GM23338 (cell line): Measurements from ENCODE around the gene ITPRIPL2. TPM values are rescaled to one million over a fixed set of nuclear protein-coding genes. Genes with fewer than 3 reads are reported as not detected.

Experiments used
- ATAC-seq: fragments of 200-7000 bp; cut with Tn5 transposase; 3 replicates; pipeline ENCODE4 v1.9.1; 2020
- DNase-seq: peaks from one replicate; pipeline ENCODE4 v3.0.0-alpha.2; 2015; ENCODE audit warnings: low spot score
- H2AFZ ChIP-seq: fragments of 200-600 bp; sonication (generic); 2 replicates; pipeline ENCODE4 v1.8.0; 2016; ENCODE audit warnings: antibody characterized with exemption, mild to moderate bottlenecking, moderate library complexity
- H3F3A ChIP-seq: fragments of 200-600 bp; sonication (generic); replicated peaks from 2 replicates; pipeline ENCODE4 v1.8.0; 2017; ENCODE audit warnings: antibody characterized with exemption, mixed run types, low read depth
- H3K27ac ChIP-seq: fragments of 200-600 bp; sonication (generic); 2 replicates; pipeline ENCODE4 v1.6.1; 2016; ENCODE audit warnings: low read depth
- H3K27me3 ChIP-seq: fragments of 200-600 bp; sonication (generic); 2 replicates; pipeline ENCODE4 v1.8.0; 2016; ENCODE audit warnings: mild to moderate bottlenecking, mixed run types, moderate library complexity; ENCODE audit not compliant: insufficient read depth
- H3K36me3 ChIP-seq: fragments of 200-600 bp; sonication (generic); 2 replicates; pipeline ENCODE4 v1.8.0; 2016; ENCODE audit warnings: mild to moderate bottlenecking; ENCODE audit not compliant: insufficient read depth
- H3K4me1 ChIP-seq: fragments of 200-600 bp; sonication (generic); 2 replicates; pipeline ENCODE4 v1.8.0; 2016; ENCODE audit warnings: mild to moderate bottlenecking, moderate library complexity; ENCODE audit not compliant: insufficient read depth
- H3K4me2 ChIP-seq: fragments of 200-600 bp; sonication (generic); 2 replicates; pipeline ENCODE4 v1.7.1; 2017; ENCODE audit warnings: mixed run types
- H3K4me3 ChIP-seq: fragments of 200-600 bp; sonication (generic); 2 replicates; pipeline ENCODE4 v1.6.1; 2016; ENCODE audit warnings: mixed run types
- H3K79me2 ChIP-seq: fragments of 200-600 bp; sonication (generic); replicated peaks from 2 replicates; pipeline ENCODE4 v1.8.0; 2017; ENCODE audit warnings: mild to moderate bottlenecking; ENCODE audit not compliant: insufficient read depth
- H3K9me2 ChIP-seq: fragments of 200-600 bp; sonication (generic); 2 replicates; pipeline ENCODE4 v1.8.0; 2017; ENCODE audit not compliant: insufficient read depth
- H4K20me1 ChIP-seq: fragments of 200-600 bp; sonication (generic); replicated peaks from 2 replicates; pipeline ENCODE4 v1.8.0; 2017; ENCODE audit warnings: mild to moderate bottlenecking; ENCODE audit not compliant: insufficient read depth
- H3K27ac Mint-ChIP-seq: 2 replicates; pipeline ENCODE4 v1.8.0; 2020; ENCODE audit warnings: inconsistent platforms, mild to moderate bottlenecking, moderate library complexity, mixed read lengths
- H3K27me3 Mint-ChIP-seq: 3 replicates; pipeline ENCODE4 v1.8.0; 2022; ENCODE audit warnings: low read depth, mild to moderate bottlenecking, moderate library complexity, mixed read lengths, inconsistent platforms; ENCODE audit not compliant: insufficient read depth, poor library complexity
- H3K36me3 Mint-ChIP-seq: 3 replicates; pipeline ENCODE4 v1.8.0; 2021; ENCODE audit warnings: low read depth, mild to moderate bottlenecking, inconsistent platforms, moderate library complexity, mixed read lengths
- H3K4me1 Mint-ChIP-seq: 3 replicates; pipeline ENCODE4 v1.8.0; 2020; ENCODE audit warnings: mild to moderate bottlenecking, inconsistent platforms, mixed read lengths
- H3K4me3 Mint-ChIP-seq: 3 replicates; pipeline ENCODE4 v1.8.0; 2021; ENCODE audit warnings: moderate library complexity, mild to moderate bottlenecking, inconsistent platforms, mixed read lengths
- H3K9me3 Mint-ChIP-seq: 3 replicates; pipeline ENCODE4 v1.8.0; 2020; ENCODE audit warnings: moderate library complexity, mild to moderate bottlenecking, inconsistent platforms, mixed read lengths
- CREB1 ChIP-seq: fragments of 250-450 bp; sonication (Bioruptor Pico); IDR thresholded peaks from 2 replicates; pipeline ENCODE4 v1.5.0; 2020; ENCODE audit warnings: low read depth, mild to moderate bottlenecking, moderate library complexity
- EZH2 ChIP-seq: fragments of 200-600 bp; sonication (generic); IDR thresholded peaks from one replicate; pipeline ENCODE4 v1.8.0; 2017; ENCODE audit warnings: antibody characterized with exemption, mild to moderate bottlenecking, low read depth; ENCODE audit not compliant: unreplicated experiment
- EZH2phosphoT487 ChIP-seq: fragments of 200-600 bp; sonication (generic); IDR thresholded peaks from one replicate; pipeline ENCODE4 v1.8.1; 2018; ENCODE audit warnings: antibody characterized with exemption; ENCODE audit not compliant: unreplicated experiment
- JUNB ChIP-seq: IDR thresholded peaks from one replicate; pipeline ENCODE4 v1.6.1; 2016; ENCODE audit warnings: antibody characterized with exemption; ENCODE audit not compliant: unreplicated experiment
- NANOG ChIP-seq: IDR thresholded peaks from 2 replicates; pipeline ENCODE4 v1.6.1; 2016; ENCODE audit warnings: antibody characterized with exemption, borderline replicate concordance
- POLR2AphosphoS5 ChIP-seq: IDR thresholded peaks from 2 replicates; pipeline ENCODE4 v1.6.1; 2016; ENCODE audit warnings: antibody characterized with exemption, low read depth
- STAT1 ChIP-seq: IDR thresholded peaks from one replicate; pipeline ENCODE4 v1.6.1; 2016; ENCODE audit warnings: antibody characterized with exemption; ENCODE audit not compliant: unreplicated experiment
- ZNF114 ChIP-seq: fragments of 250-450 bp; sonication (Bioruptor Pico); IDR thresholded peaks from 2 replicates; pipeline ENCODE4 v1.5.0; 2020; ENCODE audit warnings: mild to moderate bottlenecking, moderate library complexity
- ZNF331 ChIP-seq: fragments of 250-450 bp; sonication (Bioruptor Pico); IDR thresholded peaks from 2 replicates; pipeline ENCODE4 v1.5.0; 2020; ENCODE audit warnings: low read depth, mild to moderate bottlenecking, moderate library complexity
- polyA plus RNA-seq: library from polyadenylated mRNA; unstranded; fragments of >200 nt; fragmentation: Nextera tagmentation; extraction: Ambion mirVana; gene quantifications from 2 replicates; pipeline ENCODE4 v1.2.1, GENCODE V29; 2016
- total RNA-seq: library from RNA; depleted of rRNA; stranded (reverse); fragments of >200 nt; shearing (Covaris generic); gene quantifications from 2 replicates; pipeline ENCODE4 v1.2.3, GENCODE V29; 2014
- TF ChIP-seq, protein P1 (sequence below): IDR thresholded peaks from 2 replicates; pipeline ENCODE4 v1.6.1; 2016; ENCODE audit warnings: antibody characterized with exemption
- TF ChIP-seq, protein P2 (sequence below): IDR thresholded peaks from one replicate; pipeline ENCODE4 v1.6.1; 2018; ENCODE audit warnings: antibody characterized with exemption; ENCODE audit not compliant: unreplicated experiment

The ITPRIPL2 gene
- total and polyA plus RNA-seq, 2 experiments from 2014 or later: 0.94 to 8.3 TPM

DNA sequence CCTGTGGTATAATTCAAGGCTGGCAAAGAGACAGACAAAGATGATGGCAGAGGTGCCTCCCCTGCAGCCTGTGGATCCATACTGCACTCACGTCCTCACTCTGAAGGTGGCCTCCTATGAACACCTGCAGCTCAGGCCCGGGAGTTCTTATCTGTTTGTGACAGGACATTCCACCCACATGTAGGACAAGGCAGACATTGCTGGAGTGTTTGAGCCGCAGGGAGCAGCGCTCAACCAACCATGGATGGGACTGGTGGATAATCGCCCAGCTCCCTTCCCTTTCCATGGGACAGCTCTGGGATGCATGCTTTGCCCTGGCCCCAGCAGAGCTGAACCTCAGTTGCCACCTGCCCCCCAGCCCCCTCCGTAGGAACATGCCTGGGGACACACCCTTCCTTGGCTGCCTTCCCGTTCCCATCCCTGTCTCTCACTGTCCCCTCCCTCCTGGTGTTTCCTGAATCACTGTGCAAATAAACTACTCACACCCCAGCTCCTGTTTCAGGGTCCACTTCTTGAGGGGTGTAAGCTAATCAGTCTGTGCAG, 22.2 kb downstream of the ITPRIPL2 start:
- H3K27me3 Mint-ChIP-seq: peaks cover 5% of the 10 kb centered on the region
- no peak overlapping the region for H3K27ac Mint-ChIP-seq
- peaks cover 24% of the 10 kb centered on the region for H3K4me1 Mint-ChIP-seq
- no peak overlapping the region for H3K27ac ChIP-seq
- peak; percentile 23; the same call in 1 of the 3 replicates for ATAC-seq
- no peak for TF ChIP-seq JUNB
- TF ChIP-seq, protein P1, sequence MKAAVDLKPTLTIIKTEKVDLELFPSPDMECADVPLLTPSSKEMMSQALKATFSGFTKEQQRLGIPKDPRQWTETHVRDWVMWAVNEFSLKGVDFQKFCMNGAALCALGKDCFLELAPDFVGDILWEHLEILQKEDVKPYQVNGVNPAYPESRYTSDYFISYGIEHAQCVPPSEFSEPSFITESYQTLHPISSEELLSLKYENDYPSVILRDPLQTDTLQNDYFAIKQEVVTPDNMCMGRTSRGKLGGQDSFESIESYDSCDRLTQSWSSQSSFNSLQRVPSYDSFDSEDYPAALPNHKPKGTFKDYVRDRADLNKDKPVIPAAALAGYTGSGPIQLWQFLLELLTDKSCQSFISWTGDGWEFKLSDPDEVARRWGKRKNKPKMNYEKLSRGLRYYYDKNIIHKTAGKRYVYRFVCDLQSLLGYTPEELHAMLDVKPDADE: no peak
- TF ChIP-seq, protein P2, sequence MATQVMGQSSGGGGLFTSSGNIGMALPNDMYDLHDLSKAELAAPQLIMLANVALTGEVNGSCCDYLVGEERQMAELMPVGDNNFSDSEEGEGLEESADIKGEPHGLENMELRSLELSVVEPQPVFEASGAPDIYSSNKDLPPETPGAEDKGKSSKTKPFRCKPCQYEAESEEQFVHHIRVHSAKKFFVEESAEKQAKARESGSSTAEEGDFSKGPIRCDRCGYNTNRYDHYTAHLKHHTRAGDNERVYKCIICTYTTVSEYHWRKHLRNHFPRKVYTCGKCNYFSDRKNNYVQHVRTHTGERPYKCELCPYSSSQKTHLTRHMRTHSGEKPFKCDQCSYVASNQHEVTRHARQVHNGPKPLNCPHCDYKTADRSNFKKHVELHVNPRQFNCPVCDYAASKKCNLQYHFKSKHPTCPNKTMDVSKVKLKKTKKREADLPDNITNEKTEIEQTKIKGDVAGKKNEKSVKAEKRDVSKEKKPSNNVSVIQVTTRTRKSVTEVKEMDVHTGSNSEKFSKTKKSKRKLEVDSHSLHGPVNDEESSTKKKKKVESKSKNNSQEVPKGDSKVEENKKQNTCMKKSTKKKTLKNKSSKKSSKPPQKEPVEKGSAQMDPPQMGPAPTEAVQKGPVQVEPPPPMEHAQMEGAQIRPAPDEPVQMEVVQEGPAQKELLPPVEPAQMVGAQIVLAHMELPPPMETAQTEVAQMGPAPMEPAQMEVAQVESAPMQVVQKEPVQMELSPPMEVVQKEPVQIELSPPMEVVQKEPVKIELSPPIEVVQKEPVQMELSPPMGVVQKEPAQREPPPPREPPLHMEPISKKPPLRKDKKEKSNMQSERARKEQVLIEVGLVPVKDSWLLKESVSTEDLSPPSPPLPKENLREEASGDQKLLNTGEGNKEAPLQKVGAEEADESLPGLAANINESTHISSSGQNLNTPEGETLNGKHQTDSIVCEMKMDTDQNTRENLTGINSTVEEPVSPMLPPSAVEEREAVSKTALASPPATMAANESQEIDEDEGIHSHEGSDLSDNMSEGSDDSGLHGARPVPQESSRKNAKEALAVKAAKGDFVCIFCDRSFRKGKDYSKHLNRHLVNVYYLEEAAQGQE: no peak
- TF ChIP-seq POLR2AphosphoS5: no peak
- no peak for TF ChIP-seq EZH2phosphoT487
- no peak for TF ChIP-seq ZNF331 (CRISPR knock-in tag)
- TF ChIP-seq STAT1: no peak
- no peaks in the 10 kb centered on the region for H3K9me2 ChIP-seq
- H3K4me3 Mint-ChIP-seq: no peak overlapping the region
- peaks cover 12% of the 10 kb centered on the region for H3K4me1 ChIP-seq
- H3K9me3 Mint-ChIP-seq: no peaks in the 10 kb centered on the region
- H3K4me3 ChIP-seq: no peak overlapping the region
- no peaks in the 10 kb centered on the region for H3K36me3 Mint-ChIP-seq
- no peaks in the 10 kb centered on the region for H3K79me2 ChIP-seq
- no peak overlapping the region; the same call in 1 of the 2 replicates for H3K4me2 ChIP-seq
- H2AFZ ChIP-seq: peak overlapping the region; percentile 85
- no peaks in the 10 kb centered on the region for H3F3A ChIP-seq
- no peaks in the 10 kb centered on the region for H3K36me3 ChIP-seq
- H4K20me1 ChIP-seq: no peaks in the 10 kb centered on the region
- no peaks in the 10 kb centered on the region for H3K27me3 ChIP-seq
- no peak for DNase-seq

DNA sequence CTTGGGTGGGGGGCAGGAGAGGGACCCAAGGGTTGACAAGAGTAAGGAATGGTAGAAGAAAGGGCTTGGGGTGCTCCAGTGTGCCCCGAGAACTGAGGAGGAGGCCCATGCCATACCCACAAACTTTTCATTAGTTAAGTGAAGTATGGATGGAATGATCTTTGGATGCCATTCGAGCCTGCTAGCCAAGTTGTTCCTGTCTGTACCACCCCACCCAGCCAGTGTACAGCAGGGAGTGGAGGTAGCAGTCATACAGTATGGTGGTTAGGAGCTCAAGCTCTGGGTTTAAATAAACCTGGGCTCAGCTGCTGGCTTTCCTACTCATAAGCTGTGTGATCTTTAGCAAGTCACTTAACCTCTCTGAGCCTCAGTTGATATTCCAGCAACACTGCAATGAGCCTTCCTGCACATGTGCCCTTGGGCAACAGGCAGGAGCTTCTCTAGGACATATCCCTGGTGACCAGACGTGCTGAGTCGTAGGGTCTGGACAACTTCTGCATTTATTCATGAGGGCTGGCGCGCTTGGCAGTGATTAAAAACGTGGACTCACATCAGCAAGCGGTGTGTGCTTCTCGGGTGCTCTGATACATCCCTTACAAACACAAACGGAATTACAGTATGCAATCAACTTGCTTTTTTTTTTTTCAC, 22.9 kb downstream of the ITPRIPL2 start:
- no peak overlapping the region for H3K4me3 ChIP-seq
- H3K27me3 ChIP-seq: no peaks in the 10 kb centered on the region
- H3K27ac ChIP-seq: no peak overlapping the region
- H3K4me2 ChIP-seq: no peak overlapping the region
- H3K4me3 Mint-ChIP-seq: no peak overlapping the region
- no peaks in the 10 kb centered on the region for H3K9me3 Mint-ChIP-seq
- H3K27ac Mint-ChIP-seq: no peak overlapping the region
- H3K79me2 ChIP-seq: no peaks in the 10 kb centered on the region
- H3K4me1 ChIP-seq: 0 out of 2 replicates have a peak, but pooled peaks cover 6% of the 10 kb centered on the region
- H3F3A ChIP-seq: no peaks in the 10 kb centered on the region
- H3K36me3 Mint-ChIP-seq: no peaks in the 10 kb centered on the region
- H3K4me1 Mint-ChIP-seq: peaks cover 18% of the 10 kb centered on the region
- ATAC-seq: no peak
- no peaks in the 10 kb centered on the region for H3K36me3 ChIP-seq
- no peak for DNase-seq
- H4K20me1 ChIP-seq: no peaks in the 10 kb centered on the region
- peaks cover 5% of the 10 kb centered on the region for H3K27me3 Mint-ChIP-seq
- H2AFZ ChIP-seq: no peak overlapping the region; the same call in 1 of the 2 replicates
- H3K9me2 ChIP-seq: no peaks in the 10 kb centered on the region
- TF ChIP-seq CREB1 (CRISPR knock-in tag) (no peak), EZH2phosphoT487 (no peak), ZNF331 (CRISPR knock-in tag) (no peak), NANOG (no peak), POLR2AphosphoS5 (no peak), EZH2 (no peak), STAT1 (no peak), ZNF114 (CRISPR knock-in tag) (no peak)
- TF ChIP-seq, protein P2: no peak
- TF ChIP-seq, protein P1: no peak
